GM19351 (cell line): Measurements from ENCODE around the gene DHX57.

ENCODE experiments used
- ATAC-seq: cut with Tn5 transposase; IDR thresholded peaks from one replicate; pipeline ENCODE4 v1.9.1; 2021; ENCODE audit warnings: mild to moderate bottlenecking, moderate library complexity; ENCODE audit not compliant: unreplicated experiment

DHX57 gene

DNA sequence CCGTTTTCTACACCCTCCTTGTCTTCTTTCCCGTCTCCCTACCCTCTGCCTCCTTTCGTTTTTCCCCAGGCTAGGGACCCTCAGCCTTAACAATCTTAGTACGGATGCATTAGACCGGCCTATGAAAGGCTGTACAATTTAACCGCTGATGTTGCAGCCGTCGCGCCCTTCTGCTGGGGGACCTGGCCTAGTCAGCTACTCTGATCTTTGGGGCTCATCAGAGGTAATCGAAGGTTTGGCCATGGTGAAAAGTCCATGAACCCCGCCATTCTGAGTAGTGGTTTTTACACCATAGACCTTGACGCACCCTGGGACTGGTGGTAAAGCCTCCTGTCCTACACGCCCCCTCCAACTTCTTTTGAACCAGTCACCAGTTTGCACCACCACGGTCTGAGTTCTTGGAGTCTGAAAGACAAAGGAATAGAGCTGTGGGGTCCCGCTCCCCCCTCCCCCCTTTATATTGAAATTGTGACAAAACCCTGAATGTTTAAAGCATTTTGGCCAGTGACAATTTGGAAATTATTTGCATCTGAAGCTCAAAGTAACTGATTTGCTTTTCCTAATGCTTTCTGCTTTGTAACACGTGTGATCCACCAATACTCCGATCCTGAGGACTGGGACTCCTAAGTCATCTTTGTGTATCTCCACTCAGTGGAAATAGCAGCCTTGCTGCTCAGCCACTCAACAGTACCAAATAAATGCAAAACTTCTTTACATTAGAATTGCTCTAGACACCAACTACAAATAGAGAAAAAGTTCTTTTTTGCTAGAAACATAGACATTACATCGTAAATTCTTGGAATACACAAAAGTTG lies 123.9 kb downstream of the DHX57 start:
- ATAC-seq, result peak; percentile 27

- peak; percentile 76 for ATAC-seq
Measured at GRCh38 chr2:38750891-38751595, 124.7 kb downstream of the DHX57 start, which contains the start of gene SRSF7. SRSF7 (minus strand) TSS chr2:38751361; CDS start chr2:38751256, 105 bp downstream.

DNA sequence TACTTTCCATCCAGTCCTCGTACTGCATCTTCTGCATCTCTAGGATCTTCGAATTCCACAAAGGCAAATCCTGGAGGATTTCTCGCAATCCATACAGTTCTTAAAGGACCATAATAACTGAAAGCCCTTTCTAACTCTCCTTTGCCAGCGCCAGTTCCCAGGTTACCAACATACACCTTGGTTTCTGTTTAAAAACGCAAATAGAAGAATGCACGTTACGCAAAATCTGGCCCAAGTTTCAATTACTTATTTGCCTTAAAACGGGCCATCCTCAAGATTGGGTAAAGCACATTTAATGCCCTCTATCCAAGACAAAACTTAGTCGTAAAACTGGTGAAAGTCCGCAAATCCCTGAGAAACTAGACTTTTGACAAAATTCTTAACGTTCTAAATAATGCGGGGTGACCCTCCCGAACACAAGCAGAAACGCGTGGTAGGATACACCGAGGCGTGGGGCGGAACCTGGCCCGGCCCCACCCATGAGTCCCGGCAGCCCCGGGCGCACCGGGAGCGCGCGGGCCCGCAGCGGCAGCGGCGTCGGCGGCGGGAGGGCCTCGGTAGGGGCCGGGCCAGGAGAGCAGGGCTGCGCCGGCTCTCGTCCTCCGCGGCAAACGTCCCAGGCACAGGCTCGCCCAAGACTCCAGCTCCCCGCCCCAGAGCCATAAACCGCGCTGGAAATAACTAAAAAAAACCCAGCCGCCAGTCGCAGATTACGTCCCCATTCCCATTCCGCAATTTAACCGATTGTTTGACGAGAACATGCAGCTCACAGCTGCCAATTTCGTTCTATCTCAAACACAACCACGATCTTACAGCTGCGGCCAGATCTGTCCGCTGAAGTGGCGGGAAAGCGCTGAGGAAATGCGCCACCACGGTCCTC lies 125.5 kb downstream of the DHX57 start:
- ATAC-seq, result peak; percentile 36

- no peak for ATAC-seq
Measured at GRCh38 chr2:38748943-38749804, 126.6 kb downstream of the DHX57 start.

GRCh38 chr2:38748391-38748790 lies 127.3 kb downstream of the DHX57 start:
- no peak for ATAC-seq

DNA sequence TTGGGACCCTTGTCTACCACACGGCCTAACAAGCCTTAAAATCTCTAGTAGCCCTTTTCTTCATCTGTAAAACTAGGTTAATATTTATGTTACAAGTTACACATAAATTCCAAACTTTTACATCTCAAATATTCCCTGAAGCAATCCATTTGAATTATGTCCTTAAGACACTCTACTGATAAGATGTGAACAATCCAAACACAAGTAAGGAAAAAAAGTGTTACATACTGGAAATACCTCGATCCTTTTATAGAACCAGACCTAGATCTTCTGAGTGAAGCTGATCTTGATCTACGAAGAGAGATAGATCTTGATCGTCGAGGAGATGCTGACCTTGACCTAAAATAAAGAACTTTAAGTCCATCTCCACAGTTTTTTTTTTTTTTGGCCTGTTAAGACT lies 127.9 kb downstream of the DHX57 start:
- ATAC-seq, result no peak
